ENCODE results near the gene P2RY12.

Gene P2RY12

GRCh38 chr3:151330379-151330778 is 54.2 kb downstream of the P2RY12 start:
- no peak for DNase-seq (ENCODE audit: insufficient read length, low spot score)
- no peak for TF ChIP-seq POLR2AphosphoS5 (IDR thresholded peaks at IDR 0.05; ENCODE audit: low read depth, low read length)
- no peak for TF ChIP-seq POLR2A (IDR thresholded peaks at IDR 0.05; ENCODE audit: low read depth, low read length)
- TF ChIP-seq PAX5 (IDR thresholded peaks at IDR 0.05; ENCODE audit: insufficient read depth, low read length, severe bottlenecking) = no peak
- TF ChIP-seq TAF1 (IDR thresholded peaks at IDR 0.05; ENCODE audit: low read depth, low read length) = no peak
- TF ChIP-seq SPI1 (IDR thresholded peaks at IDR 0.05; ENCODE audit: low read depth, low read length) = no peak
- no peak for TF ChIP-seq POU2F2 (IDR thresholded peaks at IDR 0.05; ENCODE audit: low read depth, low read length)
- FAIRE-seq = no peak

- DNase-seq (ENCODE audit: insufficient read length, low spot score) = no peak
- FAIRE-seq = no peak
- TF ChIP-seq PAX5 (IDR thresholded peaks at IDR 0.05; ENCODE audit: insufficient read depth, low read length, severe bottlenecking) = no peak
- no peak for TF ChIP-seq POU2F2 (IDR thresholded peaks at IDR 0.05; ENCODE audit: low read depth, low read length)
- no peak for TF ChIP-seq POLR2AphosphoS5 (IDR thresholded peaks at IDR 0.05; ENCODE audit: low read depth, low read length)
- TF ChIP-seq POLR2A (IDR thresholded peaks at IDR 0.05; ENCODE audit: low read depth, low read length) = no peak
- no peak for TF ChIP-seq SPI1 (IDR thresholded peaks at IDR 0.05; ENCODE audit: low read depth, low read length)
These were observed 55.2 kb downstream of the P2RY12 start, which contains the start of gene P2RY13 for GRCh38 chr3:151329363-151329762. Gene P2RY13, minus strand, starts transcription at chr3:151329549. Its CDS starts 21 bp downstream, at chr3:151329528.

GRCh38 chr3:151328298-151328995 is 56.1 kb downstream of the P2RY12 start:
- FAIRE-seq (no peak), DNase-seq (ENCODE audit: insufficient read length, low spot score) (no peak)
- TF ChIP-seq POLR2AphosphoS5 (IDR thresholded peaks at IDR 0.05; ENCODE audit: low read depth, low read length) (no peak), POLR2A (IDR thresholded peaks at IDR 0.05; ENCODE audit: low read depth, low read length) (no peak), SPI1 (IDR thresholded peaks at IDR 0.05; ENCODE audit: low read depth, low read length) (no peak), TAF1 (IDR thresholded peaks at IDR 0.05; ENCODE audit: low read depth, low read length) (no peak), POU2F2 (IDR thresholded peaks at IDR 0.05; ENCODE audit: low read depth, low read length) (no peak), PAX5 (IDR thresholded peaks at IDR 0.05; ENCODE audit: insufficient read depth, low read length, severe bottlenecking) (no peak)

GRCh38 chr3:151327571-151328198 is 56.9 kb downstream of the P2RY12 start:
- TF ChIP-seq PAX5 (IDR thresholded peaks at IDR 0.05; ENCODE audit: insufficient read depth, low read length, severe bottlenecking) (no peak), POLR2A (IDR thresholded peaks at IDR 0.05; ENCODE audit: low read depth, low read length) (no peak), POLR2AphosphoS5 (IDR thresholded peaks at IDR 0.05; ENCODE audit: low read depth, low read length) (no peak), POU2F2 (IDR thresholded peaks at IDR 0.05; ENCODE audit: low read depth, low read length) (no peak), TAF1 (IDR thresholded peaks at IDR 0.05; ENCODE audit: low read depth, low read length) (no peak), SPI1 (IDR thresholded peaks at IDR 0.05; ENCODE audit: low read depth, low read length) (no peak)
- DNase-seq (ENCODE audit: insufficient read length, low spot score) (no peak), FAIRE-seq (no peak)

- FAIRE-seq (no peak), DNase-seq (ENCODE audit: insufficient read length, low spot score) (no peak)
- TF ChIP-seq SPI1 (IDR thresholded peaks at IDR 0.05; ENCODE audit: low read depth, low read length) (no peak), POU2F2 (IDR thresholded peaks at IDR 0.05; ENCODE audit: low read depth, low read length) (no peak), PAX5 (IDR thresholded peaks at IDR 0.05; ENCODE audit: insufficient read depth, low read length, severe bottlenecking) (no peak), POLR2A (IDR thresholded peaks at IDR 0.05; ENCODE audit: low read depth, low read length) (no peak), POLR2AphosphoS5 (IDR thresholded peaks at IDR 0.05; ENCODE audit: low read depth, low read length) (no peak), TAF1 (IDR thresholded peaks at IDR 0.05; ENCODE audit: low read depth, low read length) (no peak)
These were observed 62.0 kb downstream of the P2RY12 start for GRCh38 chr3:151322511-151322910.

GRCh38 chr3:151321526-151321925 is 63.0 kb downstream of the P2RY12 start:
- TF ChIP-seq SPI1 (IDR thresholded peaks at IDR 0.05; ENCODE audit: low read depth, low read length) = no peak
- no peak for TF ChIP-seq POLR2AphosphoS5 (IDR thresholded peaks at IDR 0.05; ENCODE audit: low read depth, low read length)
- TF ChIP-seq PAX5 (IDR thresholded peaks at IDR 0.05; ENCODE audit: insufficient read depth, low read length, severe bottlenecking) = no peak
- TF ChIP-seq POU2F2 (IDR thresholded peaks at IDR 0.05; ENCODE audit: low read depth, low read length) = no peak
- TF ChIP-seq TAF1 (IDR thresholded peaks at IDR 0.05; ENCODE audit: low read depth, low read length) = no peak
- TF ChIP-seq POLR2A (IDR thresholded peaks at IDR 0.05; ENCODE audit: low read depth, low read length) = no peak
- DNase-seq (ENCODE audit: insufficient read length, low spot score) (no peak), FAIRE-seq (no peak)

- TF ChIP-seq POLR2AphosphoS5 (IDR thresholded peaks at IDR 0.05; ENCODE audit: low read depth, low read length) (no peak), TAF1 (IDR thresholded peaks at IDR 0.05; ENCODE audit: low read depth, low read length) (no peak), SPI1 (IDR thresholded peaks at IDR 0.05; ENCODE audit: low read depth, low read length) (no peak), POLR2A (IDR thresholded peaks at IDR 0.05; ENCODE audit: low read depth, low read length) (no peak), POU2F2 (IDR thresholded peaks at IDR 0.05; ENCODE audit: low read depth, low read length) (no peak), PAX5 (IDR thresholded peaks at IDR 0.05; ENCODE audit: insufficient read depth, low read length, severe bottlenecking) (no peak)
- FAIRE-seq (no peak), DNase-seq (ENCODE audit: insufficient read length, low spot score) (no peak)
These were observed 64.4 kb downstream of the P2RY12 start for GRCh38 chr3:151320131-151320530.

GRCh38 chr3:151319628-151320027 is 64.9 kb downstream of the P2RY12 start:
- DNase-seq (ENCODE audit: insufficient read length, low spot score) (no peak), FAIRE-seq (no peak)
- TF ChIP-seq PAX5 (IDR thresholded peaks at IDR 0.05; ENCODE audit: insufficient read depth, low read length, severe bottlenecking) (no peak), TAF1 (IDR thresholded peaks at IDR 0.05; ENCODE audit: low read depth, low read length) (no peak)

GRCh38 chr3:151318991-151319390 is 65.6 kb downstream of the P2RY12 start:
- DNase-seq (ENCODE audit: insufficient read length, low spot score) (no peak), FAIRE-seq (no peak)
- TF ChIP-seq POLR2A (IDR thresholded peaks at IDR 0.05; ENCODE audit: low read depth, low read length) = no peak
- no peak for TF ChIP-seq POLR2AphosphoS5 (IDR thresholded peaks at IDR 0.05; ENCODE audit: low read depth, low read length)
- no peak for TF ChIP-seq PAX5 (IDR thresholded peaks at IDR 0.05; ENCODE audit: insufficient read depth, low read length, severe bottlenecking)
- no peak for TF ChIP-seq TAF1 (IDR thresholded peaks at IDR 0.05; ENCODE audit: low read depth, low read length)
- TF ChIP-seq POU2F2 (IDR thresholded peaks at IDR 0.05; ENCODE audit: low read depth, low read length) = no peak
- TF ChIP-seq SPI1 (IDR thresholded peaks at IDR 0.05; ENCODE audit: low read depth, low read length) = no peak
